ENCODE data around the gene PTPRT. TPM values are rescaled to one million over a fixed set of nuclear protein-coding genes. Genes with fewer than 3 reads are reported as not detected.

PTPRT gene
- total and polyA plus RNA-seq, 4 donors: 0.14 to 2.8 (median 0.40) TPM

- H3K4me1 ChIP-seq (ENCODE audit: control insufficient read depth in 4 of 4, insufficient read depth in 4 of 4, low read length in 3 of 4): no peaks in the 10 kb centered on the region
- no peaks in the 10 kb centered on the region for H3K27me3 ChIP-seq (ENCODE audit: control insufficient read depth in 4 of 4, insufficient read depth in 4 of 4, low read length in 3 of 4)
- no peak overlapping the region for H3K4me3 ChIP-seq (ENCODE audit: low read depth in 1 of 3, low read length in 3 of 3)
- no peak overlapping the region for H3K9ac ChIP-seq (ENCODE audit: low read depth in 1 of 2, low read length in 2 of 2)
- H3K27ac ChIP-seq (ENCODE audit: low read depth in 1 of 2, low read length in 2 of 2): no peak overlapping the region
- no peaks in the 10 kb centered on the region for H3K9me3 ChIP-seq (ENCODE audit: control insufficient read depth in 4 of 4, low read length in 3 of 4)
- no peaks in the 10 kb centered on the region for H3K36me3 ChIP-seq (ENCODE audit: control insufficient read depth in 4 of 4, insufficient read depth in 3 of 4, low read depth in 1 of 4, low read length in 3 of 4)
- no peak for TF ChIP-seq CTCF (IDR thresholded peaks at IDR 0.05; ENCODE audit: low read depth, low read length, missing input control)
- TF ChIP-seq SP1 (IDR thresholded peaks at IDR 0.05): no peak
- TF ChIP-seq RAD21 (IDR thresholded peaks at IDR 0.05): no peak
- TF ChIP-seq REST (IDR thresholded peaks at IDR 0.05): no peak
- TF ChIP-seq GABPA (IDR thresholded peaks at IDR 0.05 in 1 of 2, conservative IDR thresholded peaks at IDR 0.05 in 1 of 2): no peak
- TF ChIP-seq FOXA2 (IDR thresholded peaks at IDR 0.05): no peak
- TF ChIP-seq HNF4G (IDR thresholded peaks at IDR 0.05): no peak
- no peak for TF ChIP-seq FOXA1 (IDR thresholded peaks at IDR 0.05)
- no peak for TF ChIP-seq NR2F2 (IDR thresholded peaks at IDR 0.05)
- TF ChIP-seq YY1 (IDR thresholded peaks at IDR 0.05): no peak
- TF ChIP-seq RXRA (IDR thresholded peaks at IDR 0.05): no peak
- no peak for TF ChIP-seq EGR1 (IDR thresholded peaks at IDR 0.05; ENCODE audit: low read depth in 2 of 2)
- TF ChIP-seq ZBTB33 (IDR thresholded peaks at IDR 0.05): no peak
- no peak for TF ChIP-seq HNF4A (conservative IDR thresholded peaks at IDR 0.05)
- no peak for TF ChIP-seq JUND (IDR thresholded peaks at IDR 0.05)
- no peak for TF ChIP-seq TAF1 (conservative IDR thresholded peaks at IDR 0.05)
- no peak for TF ChIP-seq MAX (IDR thresholded peaks at IDR 0.05)
- TF ChIP-seq ATF3 (IDR thresholded peaks at IDR 0.05): no peak
- no peak for DNase-seq (ENCODE audit: low spot score)
- 77% methylated on average over 5 of the region's 5 CpGs for WGBS
Observed at GRCh38 chr20:42734660-42735368, 454.9 kb downstream of the PTPRT start.

Measured in liver (tissue), 9 donors.